Loucy (cell line): ENCODE measurements around the gene LAPTM5.

Experiments used
- EZH2phosphoT487 ChIP-seq: fragments of 200-600 bp; IDR thresholded peaks from 2 replicates; pipeline ENCODE4 v1.6.1; 2018; ENCODE audit warnings: antibody characterized with exemption, mild to moderate bottlenecking, moderate library complexity, borderline replicate concordance
- TF ChIP-seq, protein P1 (sequence below): fragments of 200-600 bp; sonication (generic); conservative IDR thresholded peaks from 2 replicates; pipeline ENCODE4 v1.5.1; 2014; ENCODE audit warnings: mild to moderate bottlenecking, antibody characterized with exemption, low read length

- TF ChIP-seq, protein P1, sequence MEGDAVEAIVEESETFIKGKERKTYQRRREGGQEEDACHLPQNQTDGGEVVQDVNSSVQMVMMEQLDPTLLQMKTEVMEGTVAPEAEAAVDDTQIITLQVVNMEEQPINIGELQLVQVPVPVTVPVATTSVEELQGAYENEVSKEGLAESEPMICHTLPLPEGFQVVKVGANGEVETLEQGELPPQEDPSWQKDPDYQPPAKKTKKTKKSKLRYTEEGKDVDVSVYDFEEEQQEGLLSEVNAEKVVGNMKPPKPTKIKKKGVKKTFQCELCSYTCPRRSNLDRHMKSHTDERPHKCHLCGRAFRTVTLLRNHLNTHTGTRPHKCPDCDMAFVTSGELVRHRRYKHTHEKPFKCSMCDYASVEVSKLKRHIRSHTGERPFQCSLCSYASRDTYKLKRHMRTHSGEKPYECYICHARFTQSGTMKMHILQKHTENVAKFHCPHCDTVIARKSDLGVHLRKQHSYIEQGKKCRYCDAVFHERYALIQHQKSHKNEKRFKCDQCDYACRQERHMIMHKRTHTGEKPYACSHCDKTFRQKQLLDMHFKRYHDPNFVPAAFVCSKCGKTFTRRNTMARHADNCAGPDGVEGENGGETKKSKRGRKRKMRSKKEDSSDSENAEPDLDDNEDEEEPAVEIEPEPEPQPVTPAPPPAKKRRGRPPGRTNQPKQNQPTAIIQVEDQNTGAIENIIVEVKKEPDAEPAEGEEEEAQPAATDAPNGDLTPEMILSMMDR, result no peak
- TF ChIP-seq EZH2phosphoT487, result no peak
Observed at GRCh38 chr1:30768159-30768829, 10.7 kb upstream of the LAPTM5 start.
